Fibroblast of villous mesenchyme (primary cell): ENCODE results near the gene PTPRN2. TPM values are rescaled to one million over a fixed set of nuclear protein-coding genes. Genes with fewer than 3 reads are reported as not detected.

Source experiments
- DNase-seq: peaks from one replicate; pipeline ENCODE4 v3.0.0-alpha.2; 2010; ENCODE audit warnings: low read depth
- H3K4me3 ChIP-seq: 2 replicates; pipeline ENCODE4 v1.5.1; 2011; ENCODE audit warnings: low read depth, mild to moderate bottlenecking, low read length
- CTCF ChIP-seq: IDR thresholded peaks from 2 replicates; pipeline ENCODE4 v1.5.1; 2012; ENCODE audit warnings: low read depth, mild to moderate bottlenecking, low read length; ENCODE audit not compliant: insufficient read depth
- total RNA-seq: library from RNA; depleted of rRNA; stranded (reverse); fragments of >200 nt; gene quantifications from 2 replicates; pipeline ENCODE4 v1.2.3, GENCODE V29; 2012

PTPRN2 gene
- total RNA-seq, 1 donor = not detected

GRCh38 chr7:157889480-157889879, 698.1 kb downstream of the PTPRN2 start:
- no peak for TF ChIP-seq CTCF
- no peak for DNase-seq

DNA sequence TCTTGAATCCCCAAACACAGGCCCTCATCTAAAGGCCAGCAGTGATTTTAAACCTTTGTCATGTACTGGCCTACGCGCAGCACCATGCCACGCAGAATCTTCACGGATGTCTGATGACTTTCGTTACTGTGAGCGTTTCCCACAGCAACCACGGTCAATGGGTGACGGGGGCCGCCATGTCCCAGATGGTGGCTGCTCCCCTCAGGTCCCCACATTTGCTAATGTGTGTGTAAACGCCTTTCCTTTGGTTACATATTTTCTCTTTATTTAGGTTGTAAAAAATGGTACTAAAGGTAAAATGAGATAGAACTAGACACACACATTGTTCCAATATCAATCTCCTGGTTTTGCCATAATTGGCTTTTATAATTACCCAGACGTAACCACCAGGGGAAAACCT, 699.0 kb downstream of the PTPRN2 start:
- no peak overlapping the region for H3K4me3 ChIP-seq
- TF ChIP-seq CTCF = no peak
- no peak for DNase-seq

More at GRCh38 chr7:157889480-157889879, 698.1 kb downstream of the PTPRN2 start:
- no peak overlapping the region for H3K4me3 ChIP-seq

DNA sequence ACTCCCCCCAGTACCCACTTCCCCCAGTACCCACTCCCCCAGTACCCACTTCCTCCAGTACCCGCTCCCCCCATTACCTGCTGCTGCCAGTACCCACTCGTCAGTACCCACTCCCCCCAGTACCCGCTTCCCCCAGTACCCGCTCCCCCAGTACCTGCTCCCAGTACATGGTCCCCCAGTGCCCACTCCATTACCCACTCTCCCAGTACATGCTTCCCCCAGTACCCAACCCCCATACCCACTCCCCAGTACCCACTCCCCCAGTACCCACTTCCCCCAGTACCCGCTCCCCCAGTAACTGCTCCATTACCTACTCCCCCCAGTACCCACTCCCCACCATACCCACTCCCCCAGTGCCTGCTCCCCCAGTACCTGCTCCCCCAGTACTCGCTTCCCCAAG, 700.2 kb downstream of the PTPRN2 start:
- no peak for DNase-seq
- no peak for TF ChIP-seq CTCF
- H3K4me3 ChIP-seq = no peak overlapping the region

GRCh38 chr7:157886711-157887110, 700.9 kb downstream of the PTPRN2 start:
- no peak overlapping the region for H3K4me3 ChIP-seq
- TF ChIP-seq CTCF = no peak
- DNase-seq = no peak

GRCh38 chr7:157886266-157886665, 701.4 kb downstream of the PTPRN2 start:
- DNase-seq = no peak
- no peak overlapping the region for H3K4me3 ChIP-seq
- no peak for TF ChIP-seq CTCF

DNA sequence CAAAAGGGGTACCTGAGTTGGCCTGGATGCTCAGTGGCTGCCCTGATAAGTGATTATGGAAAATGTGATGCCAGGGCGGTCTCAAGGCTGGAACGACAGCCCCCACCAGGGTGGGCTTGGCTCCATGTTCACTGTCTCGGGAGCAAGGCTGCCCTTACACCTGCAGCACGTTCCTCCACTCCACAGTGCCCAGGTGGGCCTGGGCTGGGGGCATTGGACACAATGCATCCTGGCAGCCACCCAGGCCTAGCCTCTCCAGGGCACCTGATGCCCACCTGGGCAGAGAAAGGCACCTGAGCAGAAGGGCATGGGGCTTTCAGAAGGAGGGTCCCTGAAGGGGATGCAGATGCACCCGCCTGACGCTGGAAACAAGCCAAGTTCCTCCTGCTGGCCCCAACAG, 702.5 kb downstream of the PTPRN2 start:
- TF ChIP-seq CTCF = no peak
- DNase-seq = no peak
- H3K4me3 ChIP-seq = no peak overlapping the region

DNA sequence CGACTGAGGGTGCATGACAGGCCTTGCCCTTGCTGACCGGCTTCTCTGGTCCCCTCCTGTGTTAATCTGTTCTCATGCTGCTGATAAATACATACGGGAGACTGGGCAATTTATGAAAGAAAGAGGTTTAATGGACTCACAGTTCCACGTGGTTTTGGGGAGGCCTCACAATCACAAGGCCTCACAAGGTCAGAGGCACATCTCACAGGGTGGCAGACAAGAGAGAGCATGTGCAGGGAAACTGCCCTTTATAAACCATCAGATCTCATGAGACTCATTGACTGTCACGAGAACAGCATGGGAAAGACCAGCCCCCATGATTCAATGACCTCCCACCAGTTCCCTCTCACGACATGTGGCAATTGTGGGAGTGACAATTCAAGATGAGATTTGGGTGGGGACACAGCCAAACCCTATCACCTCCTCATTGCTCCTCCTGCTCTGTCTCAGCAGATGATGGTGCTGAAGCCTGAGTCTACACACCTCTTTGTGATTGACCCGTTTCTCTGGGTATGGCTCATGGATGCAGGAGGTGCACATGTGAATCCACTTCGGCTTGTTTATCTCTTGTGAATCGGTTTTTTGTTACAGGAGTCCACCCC, 703.1 kb downstream of the PTPRN2 start:
- no peak overlapping the region for H3K4me3 ChIP-seq
- TF ChIP-seq CTCF = no peak
- DNase-seq = no peak
